Immature natural killer cell (primary cell): ENCODE data around the gene COBL. TPM values are rescaled to one million over a fixed set of nuclear protein-coding genes. Genes with fewer than 3 reads are reported as not detected.

Experiments used
- DNase-seq, 3 donors: peaks; one replicate each; pipeline ENCODE4 v3.0.0; 2022; ENCODE audit warnings: mixed read lengths in 1 of 3
- H3K27ac Mint-ChIP-seq, 6 donors: one replicate each; pipeline ENCODE4 v1.8.0; 2020; ENCODE audit warnings: mixed read lengths in 6 of 6, mild to moderate bottlenecking in 5 of 6, inconsistent platforms in 4 of 6, moderate library complexity in 3 of 6
- H3K27me3 Mint-ChIP-seq, 3 donors: one replicate each; pipeline ENCODE4 v1.8.0; 2020 to 2021; ENCODE audit warnings: low read depth in 3 of 3, mild to moderate bottlenecking in 3 of 3, mixed read lengths in 3 of 3, moderate library complexity in 3 of 3, inconsistent platforms in 1 of 3
- H3K36me3 Mint-ChIP-seq, 3 donors: one replicate each; pipeline ENCODE4 v1.8.0; 2020; ENCODE audit warnings: mixed read lengths in 3 of 3, inconsistent platforms in 2 of 3, mild to moderate bottlenecking in 2 of 3
- H3K4me1 Mint-ChIP-seq, 2 donors: one replicate each; pipeline ENCODE4 v1.8.0; 2020; ENCODE audit warnings: inconsistent platforms in 2 of 2, mild to moderate bottlenecking in 2 of 2, mixed read lengths in 2 of 2, moderate library complexity in 1 of 2
- H3K4me3 Mint-ChIP-seq, 5 donors: one replicate each; pipeline ENCODE4 v1.8.0; 2020; ENCODE audit warnings: mild to moderate bottlenecking in 5 of 5, mixed read lengths in 5 of 5, inconsistent platforms in 3 of 5, moderate library complexity in 3 of 5
- H3K9me3 Mint-ChIP-seq, 6 donors: one replicate each; pipeline ENCODE4 v1.8.0; 2020; ENCODE audit warnings: mild to moderate bottlenecking in 6 of 6, mixed read lengths in 6 of 6, inconsistent platforms in 4 of 6, moderate library complexity in 3 of 6
- polyA plus RNA-seq, 3 donors: library from polyadenylated mRNA; unstranded; fragments of 300-500 nt; fragmentation: Illumina TruSeq; gene quantifications; one replicate each; pipeline ENCODE4 v1.2.3, GENCODE V29; 2021

Gene COBL
- polyA plus RNA-seq, 3 donors from 2014 or later: not detected

GRCh38 chr7:51162724-51163329 is 153.8 kb downstream of the COBL start:
- Mint-ChIP-seq H3K9me3 (no peaks in the 10 kb centered on the region), H3K36me3 (no peaks in the 10 kb centered on the region), H3K4me1 (no peaks in the 10 kb centered on the region), H3K27me3 (peaks cover 2 to 6% (median 3%) of the 10 kb centered on the region in 3 donors), H3K27ac (no peak overlapping the region), H3K4me3 (no peak overlapping the region)
- DNase-seq: peak; percentile 17 to 36 (median 30)

- Mint-ChIP-seq H3K27me3 (peaks cover 2 to 6% (median 3%) of the 10 kb centered on the region in 3 donors), H3K36me3 (no peaks in the 10 kb centered on the region), H3K9me3 (no peaks in the 10 kb centered on the region), H3K4me3 (no peak overlapping the region), H3K27ac (no peak overlapping the region), H3K4me1 (no peaks in the 10 kb centered on the region)
- no peak for DNase-seq
Observed at GRCh38 chr7:51161937-51162336, 154.7 kb downstream of the COBL start.

- no peaks in the 10 kb centered on the region for H3K4me1 Mint-ChIP-seq
Observed at GRCh38 chr7:51160990-51161615, 155.5 kb downstream of the COBL start.

GRCh38 chr7:51160411-51160810 is 156.2 kb downstream of the COBL start:
- H3K36me3 Mint-ChIP-seq: no peaks in the 10 kb centered on the region
- H3K4me1 Mint-ChIP-seq: no peaks in the 10 kb centered on the region
- no peak overlapping the region for H3K4me3 Mint-ChIP-seq
- peaks cover 2 to 6% (median 3%) of the 10 kb centered on the region in 3 donors for H3K27me3 Mint-ChIP-seq
- H3K27ac Mint-ChIP-seq: no peak overlapping the region
- no peak for DNase-seq
- H3K9me3 Mint-ChIP-seq: no peaks in the 10 kb centered on the region

More at GRCh38 chr7:51160990-51161615, 155.5 kb downstream of the COBL start:
- Mint-ChIP-seq H3K27me3 (peaks cover 2 to 6% (median 3%) of the 10 kb centered on the region in 3 donors), H3K36me3 (no peaks in the 10 kb centered on the region), H3K9me3 (no peaks in the 10 kb centered on the region), H3K4me3 (no peak overlapping the region), H3K27ac (no peak overlapping the region)
- peak; percentile 11 to 31 (median 26) for DNase-seq

GRCh38 chr7:51158742-51159445 is 157.7 kb downstream of the COBL start:
- peaks cover 0 to 3% (median 3%) of the 10 kb centered on the region in 3 donors for H3K27me3 Mint-ChIP-seq
- no peak overlapping the region for H3K27ac Mint-ChIP-seq
- no peak for DNase-seq
- H3K4me1 Mint-ChIP-seq: no peaks in the 10 kb centered on the region
- no peaks in the 10 kb centered on the region for H3K9me3 Mint-ChIP-seq
- no peaks in the 10 kb centered on the region for H3K36me3 Mint-ChIP-seq
- H3K4me3 Mint-ChIP-seq: no peak overlapping the region

- no peaks in the 10 kb centered on the region for H3K9me3 Mint-ChIP-seq
- no peak overlapping the region for H3K4me3 Mint-ChIP-seq
- H3K36me3 Mint-ChIP-seq: no peaks in the 10 kb centered on the region
- no peaks in the 10 kb centered on the region for H3K4me1 Mint-ChIP-seq
- H3K27me3 Mint-ChIP-seq: peaks cover 0 to 3% (median 3%) of the 10 kb centered on the region in 3 donors
- no peak for DNase-seq
- H3K27ac Mint-ChIP-seq: no peak overlapping the region
Observed at GRCh38 chr7:51158211-51158610, 158.4 kb downstream of the COBL start.

- Mint-ChIP-seq H3K9me3 (no peaks in the 10 kb centered on the region), H3K36me3 (no peaks in the 10 kb centered on the region), H3K27me3 (peaks cover 0 to 6% (median 0%) of the 10 kb centered on the region in 3 donors), H3K27ac (no peak overlapping the region), H3K4me3 (no peak overlapping the region), H3K4me1 (no peaks in the 10 kb centered on the region)
- DNase-seq: no peak
Observed at GRCh38 chr7:51154201-51154600, 162.4 kb downstream of the COBL start.

- Mint-ChIP-seq H3K4me1 (no peaks in the 10 kb centered on the region), H3K4me3 (no peak overlapping the region), H3K27ac (no peak overlapping the region), H3K36me3 (no peaks in the 10 kb centered on the region), H3K27me3 (peaks cover 0 to 8% (median 3%) of the 10 kb centered on the region in 3 donors), H3K9me3 (peaks cover 0 to 9% (median 4%) of the 10 kb centered on the region in 6 donors)
- no peak for DNase-seq
Observed at GRCh38 chr7:51152706-51153200, 163.9 kb downstream of the COBL start.

- Mint-ChIP-seq H3K4me1 (no peaks in the 10 kb centered on the region), H3K4me3 (no peak overlapping the region), H3K36me3 (no peaks in the 10 kb centered on the region), H3K9me3 (peaks cover 2 to 10% (median 6%) of the 10 kb centered on the region in 6 donors), H3K27ac (no peak overlapping the region), H3K27me3 (peaks cover 0 to 8% (median 5%) of the 10 kb centered on the region in 3 donors)
- DNase-seq: no peak
Observed at GRCh38 chr7:51151455-51151854, 165.2 kb downstream of the COBL start.

GRCh38 chr7:51150193-51150592 is 166.4 kb downstream of the COBL start:
- Mint-ChIP-seq H3K27me3 (peaks cover 0 to 8% (median 5%) of the 10 kb centered on the region in 3 donors), H3K4me1 (no peaks in the 10 kb centered on the region), H3K36me3 (no peaks in the 10 kb centered on the region), H3K4me3 (no peak overlapping the region), H3K27ac (no peak overlapping the region), H3K9me3 (peaks cover 2 to 11% (median 6%) of the 10 kb centered on the region in 6 donors)
- DNase-seq: no peak

GRCh38 chr7:51148216-51148615 is 168.4 kb downstream of the COBL start:
- Mint-ChIP-seq H3K36me3 (no peaks in the 10 kb centered on the region), H3K27me3 (peaks cover 0 to 8% (median 5%) of the 10 kb centered on the region in 3 donors), H3K27ac (no peak overlapping the region), H3K9me3 (peaks cover 2 to 11% (median 6%) of the 10 kb centered on the region in 6 donors), H3K4me1 (no peaks in the 10 kb centered on the region), H3K4me3 (no peak overlapping the region)
- DNase-seq: no peak

GRCh38 chr7:51146816-51147586 is 169.6 kb downstream of the COBL start:
- Mint-ChIP-seq H3K9me3 (peaks cover 2 to 11% (median 6%) of the 10 kb centered on the region in 6 donors), H3K27ac (no peak overlapping the region), H3K27me3 (peaks cover 2 to 11% (median 5%) of the 10 kb centered on the region in 3 donors), H3K4me1 (no peaks in the 10 kb centered on the region), H3K36me3 (no peaks in the 10 kb centered on the region), H3K4me3 (no peak overlapping the region)
- no peak for DNase-seq

- Mint-ChIP-seq H3K27ac (no peak overlapping the region), H3K9me3 (peaks cover 2 to 11% (median 6%) of the 10 kb centered on the region in 6 donors), H3K4me1 (no peaks in the 10 kb centered on the region), H3K4me3 (no peak overlapping the region), H3K36me3 (no peaks in the 10 kb centered on the region), H3K27me3 (peaks cover 1 to 13% (median 2%) of the 10 kb centered on the region in 3 donors)
- DNase-seq: no peak
Observed at GRCh38 chr7:51144178-51144577, 172.4 kb downstream of the COBL start.
